ENCODE results near the gene SLC22A23. TPM values are rescaled to one million over a fixed set of nuclear protein-coding genes. Genes with fewer than 3 reads are reported as not detected.

Gene SLC22A23
- total RNA-seq, 2 experiments from 2014 or later, result 1.3 to 1.4 TPM

DNA sequence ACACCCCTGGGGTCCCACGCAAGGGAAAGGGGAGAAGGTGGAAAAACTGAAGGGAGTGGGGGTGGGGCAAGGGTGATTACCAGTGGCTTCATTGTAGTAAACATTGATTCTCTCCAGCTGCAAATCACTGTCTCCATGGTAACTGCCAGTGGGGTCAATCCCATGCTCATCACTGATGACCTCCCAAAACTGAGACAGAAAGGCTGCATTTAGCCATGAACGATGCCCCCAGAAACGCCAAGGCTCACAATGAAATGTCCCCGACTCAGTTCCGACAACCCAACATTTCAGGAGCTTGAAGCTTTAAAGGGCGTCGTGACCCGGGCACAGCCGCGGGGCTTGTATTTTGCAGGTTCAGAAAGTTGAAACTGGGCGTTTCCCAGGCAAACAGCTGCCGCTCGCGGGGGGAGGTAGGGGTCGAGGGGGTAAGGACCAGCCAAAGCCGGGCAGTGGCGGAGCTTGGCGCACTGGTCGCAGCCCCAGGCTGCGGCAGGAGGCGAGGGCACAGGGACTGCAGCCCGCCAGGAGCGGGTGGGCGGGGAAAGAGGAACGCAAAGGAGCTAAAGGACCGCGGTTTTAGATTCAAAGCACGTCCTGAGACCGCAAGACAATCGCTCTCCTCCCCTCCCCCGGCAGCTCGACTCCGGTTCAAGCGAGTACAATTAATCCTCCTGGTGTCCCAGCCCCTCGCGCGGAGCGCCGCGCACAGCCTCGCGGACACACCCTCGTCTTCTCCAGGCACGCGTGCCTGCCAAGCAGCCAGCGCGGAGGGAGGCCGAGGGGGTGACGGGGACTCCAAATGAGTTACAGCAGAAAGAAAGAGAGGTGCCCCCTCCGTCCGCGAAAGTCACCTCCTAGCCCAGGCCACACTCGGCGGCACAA lies 230.1 kb downstream of the SLC22A23 start:
- CTCF ChIA-PET, result interaction anchor here (0.6 to 1.1 kb wide), 2 partner anchors 25 to 198 kb away, joined by 4 read pairs; no protein-coding TSS in a partner anchor
- H3K9me3 Mint-ChIP-seq, result peaks cover 5% of the 10 kb centered on the region
- H3K4me1 Mint-ChIP-seq (ENCODE audit: low read depth), result peaks cover 37% of the 10 kb centered on the region
- H3K36me3 Mint-ChIP-seq (ENCODE audit: low read depth), result peaks cover 1% of the 10 kb centered on the region
- H3K4me3 Mint-ChIP-seq, result peak overlapping the region; percentile 60
- intact Hi-C loops (cut with micrococcal nuclease), result no loop called here
- no peak overlapping the region for H3K27ac Mint-ChIP-seq
- no peak for DNase-seq
- H3K27me3 Mint-ChIP-seq (ENCODE audit: low read depth), result peaks cover 61% of the 10 kb centered on the region

DNA sequence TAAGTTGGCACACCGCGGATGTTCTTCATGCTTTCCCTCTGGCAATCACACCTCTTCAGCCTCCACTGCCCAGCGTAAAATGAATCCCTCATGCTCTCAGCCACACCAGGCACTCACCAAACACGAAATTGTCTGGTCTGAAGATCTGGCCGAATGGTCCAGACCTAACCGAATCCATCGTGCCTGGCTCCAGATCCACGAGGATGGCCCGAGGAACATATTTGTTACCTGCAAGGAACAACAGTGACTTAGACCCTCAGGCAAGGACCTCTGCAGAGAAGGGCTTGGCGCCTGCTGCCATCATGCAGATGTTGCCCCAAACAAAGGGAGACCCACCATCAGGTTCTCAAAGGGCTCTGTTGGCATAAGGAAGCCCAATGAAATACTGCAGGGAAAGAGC lies 230.8 kb downstream of the SLC22A23 start:
- no peak overlapping the region for H3K27ac Mint-ChIP-seq
- intact Hi-C loops (cut with micrococcal nuclease), result no loop called here
- H3K4me3 Mint-ChIP-seq, result no peak overlapping the region

DNA sequence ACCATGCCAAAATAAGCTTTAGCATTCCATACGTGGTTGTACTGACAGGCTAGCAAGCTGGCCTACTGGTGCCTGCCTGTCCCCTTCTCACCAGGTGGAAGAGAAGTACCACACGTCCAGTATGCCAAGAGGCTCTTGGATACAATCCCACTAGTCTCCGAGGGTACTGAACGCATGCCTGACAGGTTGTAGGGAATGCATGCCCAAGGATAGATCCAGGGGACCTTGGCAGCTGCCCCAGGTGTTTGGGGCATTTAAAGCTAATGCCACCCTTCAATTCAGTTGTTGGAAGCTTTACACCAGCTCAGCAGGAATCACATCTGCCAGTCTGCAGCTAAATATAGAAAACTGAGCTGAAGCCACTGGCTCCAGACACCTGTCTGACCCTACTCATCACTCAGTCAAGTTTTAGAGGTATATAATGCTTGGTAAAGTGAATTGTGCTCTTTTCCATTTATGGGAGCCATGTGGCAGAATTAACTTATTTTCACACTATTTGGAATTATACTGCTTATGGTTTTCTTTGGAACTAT lies 234.3 kb downstream of the SLC22A23 start:
- Mint-ChIP-seq H3K4me3 (no peak overlapping the region), H3K9me3 (peaks cover 6% of the 10 kb centered on the region), H3K27ac (no peak overlapping the region), H3K4me1 (ENCODE audit: low read depth) (peaks cover 5% of the 10 kb centered on the region), H3K27me3 (ENCODE audit: low read depth) (peaks cover 38% of the 10 kb centered on the region), H3K36me3 (ENCODE audit: low read depth) (peaks cover 1% of the 10 kb centered on the region)
- intact Hi-C loops (cut with micrococcal nuclease), result no loop called here
- no peak for DNase-seq
- CTCF ChIA-PET, result interaction anchor here (1.2 to 1.4 kb wide), 3 partner anchors 8 to 472 kb away, joined by 3 to 4 read pairs (median 3); partner anchors contain the start of gene MYLK4

More for the DNA sequence above, 230.8 kb downstream of the SLC22A23 start:
- Mint-ChIP-seq H3K27me3 (ENCODE audit: low read depth) (peaks cover 56% of the 10 kb centered on the region), H3K9me3 (peaks cover 6% of the 10 kb centered on the region), H3K4me1 (ENCODE audit: low read depth) (peaks cover 34% of the 10 kb centered on the region), H3K36me3 (ENCODE audit: low read depth) (peaks cover 1% of the 10 kb centered on the region)
- no peak for DNase-seq
- CTCF ChIA-PET, result interaction anchor here (0.6 to 1.1 kb wide), 2 partner anchors 26 to 197 kb away, joined by 4 read pairs; no protein-coding TSS in a partner anchor

DNA sequence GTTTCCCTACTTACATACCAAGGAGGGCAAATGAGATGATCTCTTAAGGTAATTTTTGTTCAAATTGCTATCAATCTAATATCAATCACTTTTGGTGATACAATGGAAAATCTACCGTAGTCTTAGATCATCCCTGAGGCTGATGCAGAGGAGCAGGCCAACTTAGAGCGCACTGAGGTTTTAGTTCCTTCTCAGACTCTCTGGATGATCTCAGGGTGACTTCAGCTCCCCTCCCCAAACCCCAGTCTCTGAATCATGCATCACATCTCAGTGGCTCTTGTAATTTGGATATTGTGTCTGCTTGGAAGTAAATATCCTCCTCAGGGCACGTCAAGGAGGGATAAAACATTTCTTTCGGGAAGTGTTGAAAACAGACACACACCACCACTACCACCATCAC lies 235.3 kb downstream of the SLC22A23 start:
- H3K4me3 Mint-ChIP-seq, result no peak overlapping the region
- H3K4me1 Mint-ChIP-seq (ENCODE audit: low read depth), result peaks cover 1% of the 10 kb centered on the region
- H3K9me3 Mint-ChIP-seq, result peaks cover 6% of the 10 kb centered on the region
- intact Hi-C loops (cut with micrococcal nuclease), result no loop called here
- H3K36me3 Mint-ChIP-seq (ENCODE audit: low read depth), result no peaks in the 10 kb centered on the region
- peaks cover 41% of the 10 kb centered on the region for H3K27me3 Mint-ChIP-seq (ENCODE audit: low read depth)
- no peak overlapping the region for H3K27ac Mint-ChIP-seq
- CTCF ChIA-PET, result no interaction called here
- DNase-seq, result no peak

DNA sequence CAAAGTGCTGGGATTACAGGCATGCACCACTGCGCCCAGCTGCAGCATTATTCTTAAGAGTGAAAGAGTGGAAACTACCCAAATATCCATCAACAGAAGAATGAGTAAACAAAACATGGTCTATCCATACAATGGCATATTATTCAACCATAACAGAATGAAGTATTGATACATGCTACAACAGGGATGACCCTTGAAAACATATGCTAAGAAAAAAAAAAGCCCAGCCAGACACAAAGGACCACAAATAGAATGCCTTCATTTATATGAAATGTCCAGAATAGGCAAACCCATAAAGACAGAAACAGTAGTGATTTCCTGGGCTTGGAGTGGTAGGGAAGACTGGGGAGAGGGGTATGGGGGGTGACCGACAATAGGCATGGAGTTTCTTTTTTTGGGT lies 236.5 kb downstream of the SLC22A23 start:
- H3K4me1 Mint-ChIP-seq (ENCODE audit: low read depth), result no peaks in the 10 kb centered on the region
- H3K27ac Mint-ChIP-seq, result no peak overlapping the region
- H3K36me3 Mint-ChIP-seq (ENCODE audit: low read depth), result no peaks in the 10 kb centered on the region
- no peak overlapping the region for H3K4me3 Mint-ChIP-seq
- CTCF ChIA-PET, result no interaction called here
- DNase-seq, result no peak
- H3K9me3 Mint-ChIP-seq, result peaks cover 6% of the 10 kb centered on the region
- H3K27me3 Mint-ChIP-seq (ENCODE audit: low read depth), result peaks cover 38% of the 10 kb centered on the region
- intact Hi-C loops (cut with micrococcal nuclease), result no loop called here

Other genes with a start within 250 kb of the SLC22A23 start
- under 1 TPM in 1 of 2 experiments, not detected in 1; 0.12 TPM for gene TUBB2B, start 229.4 kb downstream of the SLC22A23 start, total RNA-seq
- 10 to 100 TPM; 23.9 to 26.2 TPM for gene PSMG4, start 198.1 kb downstream of the SLC22A23 start, total RNA-seq